B cell (primary cell): Measurements from ENCODE around the gene CDKN1C. TPM values are rescaled to one million over a fixed set of nuclear protein-coding genes. Genes with fewer than 3 reads are reported as not detected.

Experiments
- ATAC-seq: fragments of 200-7000 bp; cut with Tn5 transposase; one replicate; pipeline ENCODE4 v1.10.0; 2021; ENCODE audit warnings: low read depth, mild to moderate bottlenecking, moderate number of reproducible peaks, moderate library complexity
- CTCF ChIA-PET: fragments of 350-600 bp; sonication (Branson Sonifier 250); formaldehyde crosslinking; loops from one replicate; lab custom pipeline; 2021; ENCODE audit warnings: antibody characterized with exemption, inconsistent platforms; lab: Charles Lee
- POLR2A ChIA-PET: fragments of 350-600 bp; sonication (Branson Sonifier 250); formaldehyde crosslinking; loops from one replicate; lab custom pipeline; 2021; ENCODE audit warnings: antibody characterized with exemption; lab: Charles Lee
- DNase-seq: peaks from one replicate; pipeline ENCODE4 v3.0.0; 2013
- H2AFZ ChIP-seq: 2 replicates; pipeline ENCODE4 v1.6.1; 2012; ENCODE audit warnings: mild to moderate bottlenecking, low read depth, low read length; ENCODE audit not compliant: insufficient read depth, poor library complexity, severe bottlenecking
- H3K27ac ChIP-seq, 2 donors: 1 replicate in 1 of 2; 2 replicates in 1 of 2; pipeline ENCODE4 v1.5.1; 2012 to 2013; ENCODE audit warnings: low read length in 2 of 2, mild to moderate bottlenecking in 2 of 2, moderate library complexity in 1 of 2
- H3K27me3 ChIP-seq, 4 experiments: fragments of 200-600 bp in 1 of 4; sonication (generic) in 1 of 4; replicated peaks in 1 of 4; 1 replicate in 2 of 4; 2 replicates in 2 of 4; pipeline versions ENCODE4 v1.6.1 to v1.7.0; 2013 to 2016; ENCODE audit warnings: low read length in 3 of 4, mild to moderate bottlenecking in 2 of 4, mixed read lengths in 1 of 4, moderate library complexity in 1 of 4; ENCODE audit not compliant: insufficient read depth in 4 of 4, control insufficient read depth in 3 of 4; ENCODE audit errors: control extremely low read depth in 1 of 4
- H3K36me3 ChIP-seq, 2 experiments: replicated peaks in 1 of 2; 1 replicate in 1 of 2; 2 replicates in 1 of 2; pipeline versions ENCODE4 v1.6.1 to v1.7.1; 2013; ENCODE audit warnings: low read length in 1 of 2; ENCODE audit not compliant: insufficient read depth in 2 of 2, control insufficient read depth in 1 of 2; ENCODE audit errors: control extremely low read depth in 1 of 2, extremely low read depth in 1 of 2
- H3K4me1 ChIP-seq, 2 donors: fragments of 200-600 bp in 1 of 2; sonication (generic) in 1 of 2; 1 replicate in 1 of 2; 2 replicates in 1 of 2; pipeline versions ENCODE4 v1.5.1 to v1.6.1; 2013 to 2017; ENCODE audit warnings: low read length in 2 of 2; ENCODE audit not compliant: control insufficient read depth in 2 of 2, insufficient read depth in 2 of 2
- H3K4me2 ChIP-seq: replicated peaks from 2 replicates; pipeline ENCODE3; 2012; ENCODE audit warnings: mild to moderate bottlenecking, low read depth, low read length; ENCODE audit not compliant: poor library complexity, severe bottlenecking
- H3K4me3 ChIP-seq, 5 experiments: fragments of 200-600 bp in 1 of 5; sonication (generic) in 1 of 5; 1 replicate in 3 of 5; 2 replicates in 2 of 5; pipeline versions ENCODE4 v1.5.1 to v1.7.0; 2011 to 2016; ENCODE audit warnings: low read length in 4 of 5, mild to moderate bottlenecking in 4 of 5, low read depth in 2 of 5, control low read depth in 1 of 5, moderate library complexity in 1 of 5; ENCODE audit not compliant: insufficient read depth in 1 of 5; ENCODE audit errors: control extremely low read depth in 1 of 5, extremely low read depth in 1 of 5
- H3K79me2 ChIP-seq: fragments of 200-600 bp; sonication (generic); one replicate; pipeline ENCODE4 v1.6.0; 2016; ENCODE audit warnings: low read length; ENCODE audit not compliant: control insufficient read depth, insufficient read depth
- H3K9ac ChIP-seq: fragments of 200-600 bp; sonication (generic); 2 replicates; pipeline ENCODE4 v1.6.1; 2017; ENCODE audit warnings: mild to moderate bottlenecking, low read length, moderate library complexity
- H3K9me3 ChIP-seq, 3 donors: one replicate each; pipeline versions ENCODE4 v1.6.1 to v1.7.1; 2013; ENCODE audit warnings: low read length in 2 of 3; ENCODE audit not compliant: control insufficient read depth in 2 of 3, insufficient read depth in 1 of 3; ENCODE audit errors: control extremely low read depth in 1 of 3
- H4K20me1 ChIP-seq: 2 replicates; pipeline ENCODE4 v1.6.0; 2012; ENCODE audit warnings: mild to moderate bottlenecking, low read length; ENCODE audit not compliant: insufficient read depth, control insufficient read depth, poor library complexity, severe bottlenecking
- H3K27ac Mint-ChIP-seq: one replicate; pipeline ENCODE4 v1.8.0; 2021; ENCODE audit warnings: mixed read lengths
- H3K27me3 Mint-ChIP-seq: one replicate; pipeline ENCODE4 v1.8.0; 2021; ENCODE audit warnings: mixed read lengths
- H3K4me1 Mint-ChIP-seq: one replicate; pipeline ENCODE4 v1.8.0; 2021; ENCODE audit warnings: mixed read lengths
- H3K4me3 Mint-ChIP-seq: one replicate; pipeline ENCODE4 v1.8.0; 2021; ENCODE audit warnings: mixed read lengths
- H3K9me3 Mint-ChIP-seq: one replicate; pipeline ENCODE4 v1.8.0; 2022; ENCODE audit warnings: mixed read lengths; ENCODE audit not compliant: insufficient read depth
- CTCF ChIP-seq: fragments of 200-600 bp; IDR thresholded peaks from one replicate; pipeline ENCODE4 v1.8.0; 2022; ENCODE audit warnings: antibody characterized with exemption, mild to moderate bottlenecking
- EZH2 ChIP-seq: IDR thresholded peaks from 2 replicates; pipeline ENCODE4 v1.6.1; 2012; ENCODE audit warnings: borderline replicate concordance, low read depth, mild to moderate bottlenecking, moderate library complexity, low read length; ENCODE audit not compliant: insufficient read depth, poor library complexity, severe bottlenecking
- WGBS: methylation state at CpG from one replicate; pipeline ENCODE4 v1.1.5; 2013; ENCODE audit warnings: missing lambda C conversion rate; ENCODE audit not compliant: insufficient coverage; 5-methylcytosine and 5-hydroxymethylcytosine counted together
- intact Hi-C: fragments of 100-400 bp; cut with micrococcal nuclease; formaldehyde crosslinking; loops from one replicate; pipeline ENCODE4 v1.10.0; 2022
- polyA plus RNA-seq: library from polyadenylated mRNA; depleted of rRNA; stranded (reverse); fragments of >200 nt; gene quantifications from 2 replicates; pipeline ENCODE4 v1.2.3, GENCODE V29; 2012
- total RNA-seq, 2 donors: library from RNA; stranded (reverse); fragments of 120-200 nt in 1 of 2; gene quantifications; 1 replicate in 1 of 2; 2 replicates in 1 of 2; pipeline versions ENCODE4 v1.2.3 to v1.2.4, GENCODE V29; 2013 to 2022

CDKN1C gene
- total and polyA plus RNA-seq, 2 donors (not counting 1 experiment from before 2014, with no cell fraction given) = 0.58 to 8.0 TPM

DNA sequence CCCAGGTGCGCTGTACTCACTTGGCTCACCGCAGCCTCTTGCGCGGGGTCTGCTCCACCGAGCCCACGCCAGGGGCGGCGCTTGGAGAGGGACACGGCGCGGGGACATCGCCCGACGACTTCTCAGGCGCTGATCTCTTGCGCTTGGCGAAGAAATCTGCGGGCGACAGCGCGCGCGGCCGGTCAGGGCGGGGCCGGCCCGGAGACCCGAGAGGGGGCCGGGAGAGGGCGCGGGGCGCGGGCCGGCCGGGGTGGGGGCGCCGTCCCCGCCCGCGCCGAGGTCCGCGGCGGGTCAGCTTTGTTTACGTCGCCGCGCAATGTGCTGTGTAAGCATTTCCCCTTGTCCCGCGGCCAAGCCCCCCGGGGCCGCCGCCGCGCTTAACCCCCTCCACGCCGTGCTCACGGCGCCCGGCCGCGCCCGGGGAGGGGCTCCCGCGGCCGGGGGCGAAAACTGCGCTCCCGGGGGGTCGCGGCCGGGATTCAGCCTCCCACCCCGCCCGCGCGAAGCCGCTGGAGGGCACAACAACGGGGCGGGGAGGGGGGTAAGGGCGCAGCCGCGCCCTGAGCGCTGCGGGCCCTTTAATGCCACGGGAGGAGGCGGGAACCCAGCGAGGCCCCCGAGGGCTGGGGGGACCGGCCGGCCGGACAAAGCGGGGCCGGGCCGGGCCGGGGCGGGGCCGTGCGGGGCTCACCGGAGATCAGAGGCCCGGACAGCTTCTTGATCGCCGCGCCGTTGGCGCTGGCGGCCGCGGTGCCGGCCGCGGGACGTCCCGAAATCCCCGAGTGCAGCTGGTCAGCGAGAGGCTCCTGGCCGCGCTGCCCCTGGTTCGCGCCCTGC, 1.4 kb downstream of the CDKN1C start:
- Histone ChIP-seq H3K9me3 (no peaks in the 10 kb centered on the region), H3K27me3 (peaks cover 0 to 34% (median 7%) of the 10 kb centered on the region in 4 experiments), H4K20me1 (no peaks in the 10 kb centered on the region), H3K36me3 (no peaks in the 10 kb centered on the region), H3K4me1 (peaks cover 9 to 20% of the 10 kb centered on the region in 2 donors), H2AFZ (peak overlapping the region; percentile 71), H3K4me3 (peak overlapping the region in 4 of 5 experiments; percentile 15 to 61 (median 36)), H3K4me2 (peak overlapping the region; percentile 97), H3K9ac (peak overlapping the region; percentile 55), H3K79me2 (no peaks in the 10 kb centered on the region), H3K27ac (no peak overlapping the region)
- POLR2A ChIA-PET = interaction anchor here (0.6 kb wide), 1 partner anchor 12 kb away, joined by 5 read pairs; no protein-coding TSS in a partner anchor
- DNase-seq (peak; percentile 53), ATAC-seq (no peak)
- Mint-ChIP-seq H3K27me3 (peaks cover 24% of the 10 kb centered on the region), H3K4me3 (peak overlapping the region; percentile 54), H3K27ac (no peak overlapping the region), H3K4me1 (peaks cover 16% of the 10 kb centered on the region), H3K9me3 (no peaks in the 10 kb centered on the region)
- CTCF ChIA-PET = interaction anchor here (1.0 to 16.1 kb wide), 4 partner anchors 8 to 464 kb away, joined by 4 to 595 read pairs (median 5); no protein-coding TSS in a partner anchor
- 1% methylated on average over 119 of the region's 119 CpGs for WGBS
- TF ChIP-seq EZH2 = no peak
- TF ChIP-seq CTCF = no peak
- intact Hi-C loops = loop anchor here (2.0 kb wide), 1 partner anchor 539 kb away; no protein-coding TSS in a partner anchor

GRCh38 chr11:2883640-2883978, 2.0 kb downstream of the CDKN1C start:
- H3K27ac Mint-ChIP-seq = no peak overlapping the region

More at GRCh38 chr11:2883640-2883978, 2.0 kb downstream of the CDKN1C start:
- ChIA-PET CTCF (interaction anchor here (1.0 to 16.1 kb wide), 4 partner anchors 8 to 463 kb away, joined by 4 to 595 read pairs (median 5); no protein-coding TSS in a partner anchor), POLR2A (interaction anchor here (0.6 kb wide), 1 partner anchor 12 kb away, joined by 5 read pairs; no protein-coding TSS in a partner anchor)
- peaks cover 0 to 36% (median 7%) of the 10 kb centered on the region in 4 experiments for H3K27me3 ChIP-seq
- no peak for TF ChIP-seq CTCF
- no peak for TF ChIP-seq EZH2
- no peaks in the 10 kb centered on the region for H4K20me1 ChIP-seq
- ATAC-seq (no peak), DNase-seq (no peak)
- H3K36me3 ChIP-seq = no peaks in the 10 kb centered on the region
- peaks cover 24% of the 10 kb centered on the region for H3K27me3 Mint-ChIP-seq
- H3K4me1 ChIP-seq = peaks cover 9 to 20% of the 10 kb centered on the region in 2 donors
- H3K4me1 Mint-ChIP-seq = peaks cover 16% of the 10 kb centered on the region
- H2AFZ ChIP-seq = peak overlapping the region; percentile 71
- WGBS = 9% methylated on average over 23 of the region's 24 CpGs
- peak overlapping the region; percentile 54 for H3K4me3 Mint-ChIP-seq
- no peak overlapping the region for H3K27ac ChIP-seq
- intact Hi-C loops = no loop called here
- H3K79me2 ChIP-seq = no peaks in the 10 kb centered on the region
- peak overlapping the region; percentile 35 for H3K9ac ChIP-seq
- no peaks in the 10 kb centered on the region for H3K9me3 Mint-ChIP-seq
- H3K4me2 ChIP-seq = peak overlapping the region; percentile 97
- peak overlapping the region in 3 of 5 experiments; percentile 24 to 50 (median 29) for H3K4me3 ChIP-seq
- H3K9me3 ChIP-seq = no peaks in the 10 kb centered on the region
